Measurements from ENCODE around the gene FXYD4.

Gene FXYD4

GRCh38 chr10:43396928-43397624 lies 25.6 kb downstream of the FXYD4 start:
- peak; percentile 70 to 82 for DNase-seq

- no peak for DNase-seq
Observed at GRCh38 chr10:43398939-43399319, 27.5 kb downstream of the FXYD4 start.

GRCh38 chr10:43399320-43400310 lies 28.2 kb downstream of the FXYD4 start:
- no peak for DNase-seq

GRCh38 chr10:43401627-43402026 lies 30.2 kb downstream of the FXYD4 start:
- DNase-seq: no peak

GRCh38 chr10:43402176-43402575 lies 30.7 kb downstream of the FXYD4 start:
- no peak for DNase-seq

GRCh38 chr10:43402880-43403452 lies 31.5 kb downstream of the FXYD4 start:
- no peak for DNase-seq

- DNase-seq: no peak
Observed at GRCh38 chr10:43403911-43404703, 32.7 kb downstream of the FXYD4 start.

GRCh38 chr10:43404704-43405084 lies 33.3 kb downstream of the FXYD4 start:
- DNase-seq: no peak

GRCh38 chr10:43407148-43407575 lies 35.7 kb downstream of the FXYD4 start:
- DNase-seq: peak in 1 of 2 experiments; percentile 11

- peak; percentile 65 to 80 for DNase-seq
Observed at GRCh38 chr10:43407576-43408330, 36.3 kb downstream of the FXYD4 start.

GRCh38 chr10:43408331-43408709 lies 36.9 kb downstream of the FXYD4 start:
- DNase-seq: no peak

- DNase-seq: peak; percentile 89 to 90
Observed at GRCh38 chr10:43408710-43409384, 37.4 kb downstream of the FXYD4 start, which contains the start of gene HNRNPF. Gene HNRNPF (minus strand): TSS chr10:43409186. CDS start chr10:43387884, 21,302 bp downstream.

- peak; percentile 17 to 24 for DNase-seq
Observed at GRCh38 chr10:43409385-43410109, 38.1 kb downstream of the FXYD4 start.

GRCh38 chr10:43410345-43410744 lies 38.9 kb downstream of the FXYD4 start:
- no peak for DNase-seq

GRCh38 chr10:43411536-43411935 lies 40.1 kb downstream of the FXYD4 start:
- DNase-seq: no peak

- no peak for DNase-seq
Observed at GRCh38 chr10:43415544-43415943, 44.1 kb downstream of the FXYD4 start.

GRCh38 chr10:43417950-43418768 lies 46.7 kb downstream of the FXYD4 start:
- DNase-seq: no peak

- no peak for DNase-seq
Observed at GRCh38 chr10:43419997-43420368, 48.5 kb downstream of the FXYD4 start.

- DNase-seq: peak; percentile 35 to 60
Observed at GRCh38 chr10:43420369-43421200, 49.1 kb downstream of the FXYD4 start.
